ENCODE measurements around the gene LDB2.

DNA sequence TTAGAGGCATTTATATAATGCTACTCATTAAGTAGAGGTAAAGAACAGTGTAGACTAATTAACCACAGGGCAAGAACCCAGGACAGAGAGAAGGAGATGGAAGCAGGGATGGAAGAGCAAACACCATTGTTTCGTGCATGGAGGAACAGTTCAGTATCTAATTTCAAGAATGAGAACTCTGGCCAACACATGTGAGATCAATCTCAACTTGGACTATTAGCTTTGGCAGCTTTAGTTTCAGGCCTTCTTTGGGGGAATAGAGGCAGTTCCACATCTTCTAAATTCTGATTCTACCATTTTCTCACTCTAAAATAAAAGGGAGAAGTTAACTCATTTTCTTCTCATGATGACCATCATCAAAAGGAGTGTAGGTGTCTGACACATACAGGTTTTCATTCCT is 207.0 kb downstream of the LDB2 start:
- TF ChIP-seq, protein P1, sequence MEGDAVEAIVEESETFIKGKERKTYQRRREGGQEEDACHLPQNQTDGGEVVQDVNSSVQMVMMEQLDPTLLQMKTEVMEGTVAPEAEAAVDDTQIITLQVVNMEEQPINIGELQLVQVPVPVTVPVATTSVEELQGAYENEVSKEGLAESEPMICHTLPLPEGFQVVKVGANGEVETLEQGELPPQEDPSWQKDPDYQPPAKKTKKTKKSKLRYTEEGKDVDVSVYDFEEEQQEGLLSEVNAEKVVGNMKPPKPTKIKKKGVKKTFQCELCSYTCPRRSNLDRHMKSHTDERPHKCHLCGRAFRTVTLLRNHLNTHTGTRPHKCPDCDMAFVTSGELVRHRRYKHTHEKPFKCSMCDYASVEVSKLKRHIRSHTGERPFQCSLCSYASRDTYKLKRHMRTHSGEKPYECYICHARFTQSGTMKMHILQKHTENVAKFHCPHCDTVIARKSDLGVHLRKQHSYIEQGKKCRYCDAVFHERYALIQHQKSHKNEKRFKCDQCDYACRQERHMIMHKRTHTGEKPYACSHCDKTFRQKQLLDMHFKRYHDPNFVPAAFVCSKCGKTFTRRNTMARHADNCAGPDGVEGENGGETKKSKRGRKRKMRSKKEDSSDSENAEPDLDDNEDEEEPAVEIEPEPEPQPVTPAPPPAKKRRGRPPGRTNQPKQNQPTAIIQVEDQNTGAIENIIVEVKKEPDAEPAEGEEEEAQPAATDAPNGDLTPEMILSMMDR (conservative IDR thresholded peaks at IDR 0.05 in 1 of 2, IDR thresholded peaks at IDR 0.05 in 1 of 2; ENCODE audit: extremely low read depth in 1 of 2, insufficient read depth in 1 of 2, low read depth in 1 of 2, low read length in 2 of 2) = no peak
- TF ChIP-seq EZH2 (IDR thresholded peaks at IDR 0.05; ENCODE audit: borderline replicate concordance, low read length) = no peak
